ENCODE results near the gene CFTR. TPM values are rescaled to one million over a fixed set of nuclear protein-coding genes. Genes with fewer than 3 reads are reported as not detected.
"Not testable (repeated sequence)": the region's sequence is repeated elsewhere in the genome, so short reads cannot be mapped to it uniquely, and the experiment has no call there.

Gene CFTR
- total RNA-seq, 1 experiment from 2014 or later = 39.9 TPM

- no peak for DNase-seq (ENCODE audit: low spot score)
Measured at GRCh38 chr7:117686311-117686935, 206.6 kb downstream of the CFTR start.

- DNase-seq (ENCODE audit: low spot score) = no peak
Measured at GRCh38 chr7:117688126-117688525, 208.3 kb downstream of the CFTR start.

GRCh38 chr7:117689406-117689805 lies 209.6 kb downstream of the CFTR start:
- DNase-seq (ENCODE audit: low spot score) = no peak

GRCh38 chr7:117690147-117690546 lies 210.3 kb downstream of the CFTR start:
- DNase-seq (ENCODE audit: low spot score) = no peak

GRCh38 chr7:117692338-117692737 lies 212.5 kb downstream of the CFTR start:
- DNase-seq (ENCODE audit: low spot score) = no peak

GRCh38 chr7:117698018-117698417 lies 218.2 kb downstream of the CFTR start:
- no peak for DNase-seq (ENCODE audit: low spot score)

GRCh38 chr7:117704063-117704462 lies 224.2 kb downstream of the CFTR start:
- DNase-seq (ENCODE audit: low spot score) = no peak

GRCh38 chr7:117705630-117706029 lies 225.8 kb downstream of the CFTR start:
- DNase-seq (ENCODE audit: low spot score) = no peak

GRCh38 chr7:117706210-117706609 lies 226.4 kb downstream of the CFTR start:
- DNase-seq (ENCODE audit: low spot score) = no peak

- no peak for DNase-seq (ENCODE audit: low spot score)
Measured at GRCh38 chr7:117707080-117707479, 227.3 kb downstream of the CFTR start.

- DNase-seq (ENCODE audit: low spot score) = not testable (repeated sequence)
Measured at GRCh38 chr7:117708173-117708572, 228.3 kb downstream of the CFTR start.

- no peak for DNase-seq (ENCODE audit: low spot score)
Measured at GRCh38 chr7:117711556-117711955, 231.7 kb downstream of the CFTR start.

GRCh38 chr7:117715784-117716445 lies 236.1 kb downstream of the CFTR start:
- DNase-seq (ENCODE audit: low spot score) = peak; percentile 97

GRCh38 chr7:117716707-117717299 lies 237.0 kb downstream of the CFTR start:
- peak; percentile 85 for DNase-seq (ENCODE audit: low spot score)

GRCh38 chr7:117717357-117717756 lies 237.5 kb downstream of the CFTR start:
- no peak for DNase-seq (ENCODE audit: low spot score)

Small RNA genes within 50 kb of the gene (small RNA-seq; reads per million reads assigned to genes)
- gene AC000111.1 (not detected), gene AC000111.2 (not detected)

Other genes with a start within 250 kb of the CFTR start
- not detected in 2 replicates for gene WNT2, start 157.0 kb upstream of the CFTR start, total RNA-seq (2014; rRNA removed; shearing (Covaris generic))
- gene ASZ1, start 52.5 kb upstream of the CFTR start, total RNA-seq (2014; rRNA removed; shearing (Covaris generic)) = not detected in 2 replicates